Coronary artery (tissue), 2 donors: ENCODE data around the gene TGFA.

Experiments
- DNase-seq: peaks from one replicate; pipeline ENCODE4 v3.0.0-alpha.2; 2017; ENCODE audit warnings: low spot score
- H3K27ac ChIP-seq, 2 donors: fragments of 200-600 bp; sonication (generic); one replicate each; pipeline ENCODE4 v1.5.1; 2016 to 2019
- H3K4me3 ChIP-seq: fragments of 200-600 bp; sonication (generic); 2 replicates; pipeline ENCODE4 v1.5.1; 2016; ENCODE audit warnings: mild to moderate bottlenecking, moderate library complexity
- CTCF ChIP-seq: fragments of 200-600 bp; sonication (generic); IDR thresholded peaks from one replicate; pipeline ENCODE4 v1.5.1; 2019; ENCODE audit warnings: antibody characterized with exemption

The TGFA gene

GRCh38 chr2:70546376-70546775 is 7.2 kb downstream of the TGFA start:
- no peak for DNase-seq
- Histone ChIP-seq H3K4me3 (no peak overlapping the region), H3K27ac (no peak overlapping the region)
- no peak for TF ChIP-seq CTCF

- no peak for TF ChIP-seq CTCF
- Histone ChIP-seq H3K27ac (no peak overlapping the region), H3K4me3 (no peak overlapping the region)
- DNase-seq: no peak
These were observed 12.1 kb downstream of the TGFA start for GRCh38 chr2:70541481-70542020.

DNA sequence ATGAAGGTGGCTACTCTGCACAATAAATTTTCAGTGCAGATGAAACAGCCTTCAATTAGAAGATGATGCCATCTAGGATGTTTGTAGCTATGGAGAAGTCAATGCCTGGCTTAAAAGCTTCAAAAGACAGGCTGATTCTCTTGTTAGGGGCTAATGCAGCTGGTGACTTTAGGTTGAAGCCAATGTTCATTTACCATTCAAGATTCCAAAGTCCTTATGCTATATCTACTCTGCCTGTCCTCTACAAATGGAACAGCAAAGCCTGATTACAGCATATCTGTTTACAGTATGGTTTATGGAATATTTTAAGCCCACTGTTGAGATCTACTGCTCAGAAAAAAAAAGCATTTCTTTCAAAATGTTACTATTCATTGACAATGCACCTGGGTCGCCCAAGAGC is 15.8 kb downstream of the TGFA start:
- no peak for TF ChIP-seq CTCF
- no peak overlapping the region for H3K4me3 ChIP-seq
- no peak for DNase-seq
- no peak overlapping the region for H3K27ac ChIP-seq

GRCh38 chr2:70536517-70537055 is 17.0 kb downstream of the TGFA start:
- no peak for TF ChIP-seq CTCF
- no peak for DNase-seq
- Histone ChIP-seq H3K4me3 (no peak overlapping the region), H3K27ac (no peak overlapping the region)

- no peak for DNase-seq
- H3K27ac ChIP-seq: no peak overlapping the region
- no peak overlapping the region for H3K4me3 ChIP-seq
- no peak for TF ChIP-seq CTCF
These were observed 18.1 kb downstream of the TGFA start for GRCh38 chr2:70535573-70535972.

GRCh38 chr2:70534183-70534836 is 19.3 kb downstream of the TGFA start:
- H3K27ac ChIP-seq: no peak overlapping the region
- no peak for TF ChIP-seq CTCF
- DNase-seq: no peak
- no peak overlapping the region for H3K4me3 ChIP-seq
